Activated T-cell treated with anti-CD3 and anti-CD28 coated beads for 48 hours (primary cell): Measurements from ENCODE around the gene CWF19L1.

Source experiments
- DNase-seq: peaks from one replicate; pipeline ENCODE4 v3.0.0-alpha.2; 2020; ENCODE audit warnings: low read depth

The CWF19L1 gene

DNA sequence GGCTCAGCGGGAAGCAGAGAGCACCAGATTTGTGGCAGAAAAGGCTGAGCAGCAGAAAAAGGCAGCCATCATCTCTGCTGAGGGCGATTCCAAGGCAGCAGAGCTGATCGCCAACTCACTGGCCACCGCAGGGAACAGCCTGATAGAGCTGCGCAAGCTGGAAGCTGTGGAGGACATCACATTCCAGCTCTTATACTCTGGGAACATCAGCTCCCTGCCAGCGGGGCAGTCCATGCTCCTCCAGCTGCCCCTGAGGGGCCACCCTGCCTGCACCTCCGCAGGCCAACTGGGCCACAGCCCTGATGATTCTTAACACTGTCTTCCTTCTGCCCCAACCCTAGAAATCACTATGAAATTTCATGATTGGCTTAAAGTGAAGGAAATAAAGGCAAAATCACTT, 18.6 kb downstream of the CWF19L1 start:
- DNase-seq: no peak

- DNase-seq: no peak
These were observed 21.8 kb downstream of the CWF19L1 start for GRCh38 chr10:100245484-100246220.

GRCh38 chr10:100239851-100240250, 27.6 kb downstream of the CWF19L1 start:
- no peak for DNase-seq

DNA sequence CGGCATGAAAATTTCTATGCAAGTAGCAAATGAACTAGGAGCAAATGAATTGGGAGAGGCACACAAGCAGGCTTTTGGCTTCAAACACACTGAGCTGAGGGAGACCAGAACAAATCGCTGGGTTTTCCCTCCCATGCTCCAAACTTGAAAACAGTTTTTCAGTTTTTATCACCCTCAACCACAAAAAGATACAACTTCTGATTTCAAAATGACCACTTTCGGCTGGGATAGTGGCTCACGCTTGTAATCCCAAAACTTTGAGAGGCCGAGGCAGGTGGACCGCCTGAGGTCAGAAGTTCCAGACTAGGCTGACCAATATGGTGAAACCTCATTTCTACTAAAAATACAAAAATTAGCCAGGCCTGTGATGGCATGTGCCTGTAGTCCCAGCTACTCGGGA, 29.0 kb downstream of the CWF19L1 start:
- DNase-seq: no peak

GRCh38 chr10:100232101-100232500, 35.3 kb downstream of the CWF19L1 start:
- DNase-seq: no peak

- DNase-seq: no peak
These were observed 37.5 kb downstream of the CWF19L1 start for GRCh38 chr10:100229819-100230422.

- DNase-seq: no peak
These were observed 43.6 kb downstream of the CWF19L1 start for GRCh38 chr10:100223879-100224278.

- DNase-seq: no peak
These were observed 44.9 kb downstream of the CWF19L1 start for GRCh38 chr10:100222529-100222928.

- no peak for DNase-seq
These were observed 51.4 kb downstream of the CWF19L1 start for GRCh38 chr10:100216006-100216405.

DNA sequence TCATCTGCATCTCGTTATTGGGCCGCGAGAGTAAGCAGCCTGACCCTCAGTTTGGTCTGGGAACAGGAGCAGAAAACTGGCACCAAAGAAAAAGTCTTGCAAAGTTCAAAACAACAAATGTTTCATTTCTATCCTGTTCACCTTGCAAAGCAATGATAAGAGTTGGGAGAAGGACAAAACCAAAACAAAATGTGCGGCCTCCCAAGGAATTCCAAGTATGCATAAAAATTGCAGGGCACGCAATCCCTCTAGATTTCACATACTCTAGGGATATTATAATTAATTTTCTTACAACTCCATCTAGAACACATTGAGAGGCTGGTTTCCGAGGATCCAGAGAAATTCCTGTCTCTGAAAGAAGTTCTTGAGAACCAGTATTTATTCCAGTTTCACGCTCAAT, 58.1 kb downstream of the CWF19L1 start:
- no peak for DNase-seq

DNA sequence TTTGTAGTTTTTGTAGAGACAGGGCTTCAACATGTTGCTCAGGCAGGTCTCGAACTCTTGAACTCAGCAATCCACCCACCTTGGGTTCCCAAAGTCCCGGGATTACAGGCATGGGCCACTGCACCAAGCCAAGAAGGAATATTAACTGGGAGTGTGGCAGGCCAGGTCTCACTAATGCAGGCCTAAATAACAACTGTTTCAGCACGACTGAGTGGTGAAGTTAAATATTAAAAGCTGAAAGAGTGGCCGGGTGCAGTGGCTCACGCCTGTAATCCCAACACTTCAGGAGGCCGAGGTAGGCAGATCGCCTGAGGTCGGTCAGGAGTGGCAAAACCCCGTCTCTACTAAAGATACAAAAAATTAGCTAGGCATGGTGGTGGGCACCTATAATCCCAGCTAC, 59.2 kb downstream of the CWF19L1 start:
- no peak for DNase-seq

- no peak for DNase-seq
These were observed 63.1 kb downstream of the CWF19L1 start for GRCh38 chr10:100204370-100204769.

DNA sequence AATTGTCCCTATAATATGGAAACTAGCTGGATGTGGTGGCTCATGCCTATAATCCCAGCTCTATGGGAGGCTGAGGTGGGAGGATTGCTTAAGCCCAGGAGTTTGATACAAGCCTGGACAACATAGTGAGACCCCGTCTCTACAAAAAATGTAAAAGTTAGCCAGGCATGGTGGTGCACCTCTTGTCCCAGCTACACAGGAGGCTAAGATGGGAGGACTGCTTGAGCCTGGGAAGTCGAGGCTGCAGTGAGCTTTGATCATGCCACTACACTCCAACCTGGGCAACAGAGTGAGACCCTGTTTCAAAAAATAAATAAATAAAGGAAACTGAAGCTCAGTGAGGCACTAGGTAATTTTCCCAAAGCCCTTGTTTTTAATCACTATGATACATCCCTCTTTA, 65.9 kb downstream of the CWF19L1 start:
- no peak for DNase-seq

GRCh38 chr10:100194711-100195110, 72.7 kb downstream of the CWF19L1 start:
- no peak for DNase-seq

- DNase-seq: no peak
These were observed 75.1 kb downstream of the CWF19L1 start for GRCh38 chr10:100192350-100192749.

DNA sequence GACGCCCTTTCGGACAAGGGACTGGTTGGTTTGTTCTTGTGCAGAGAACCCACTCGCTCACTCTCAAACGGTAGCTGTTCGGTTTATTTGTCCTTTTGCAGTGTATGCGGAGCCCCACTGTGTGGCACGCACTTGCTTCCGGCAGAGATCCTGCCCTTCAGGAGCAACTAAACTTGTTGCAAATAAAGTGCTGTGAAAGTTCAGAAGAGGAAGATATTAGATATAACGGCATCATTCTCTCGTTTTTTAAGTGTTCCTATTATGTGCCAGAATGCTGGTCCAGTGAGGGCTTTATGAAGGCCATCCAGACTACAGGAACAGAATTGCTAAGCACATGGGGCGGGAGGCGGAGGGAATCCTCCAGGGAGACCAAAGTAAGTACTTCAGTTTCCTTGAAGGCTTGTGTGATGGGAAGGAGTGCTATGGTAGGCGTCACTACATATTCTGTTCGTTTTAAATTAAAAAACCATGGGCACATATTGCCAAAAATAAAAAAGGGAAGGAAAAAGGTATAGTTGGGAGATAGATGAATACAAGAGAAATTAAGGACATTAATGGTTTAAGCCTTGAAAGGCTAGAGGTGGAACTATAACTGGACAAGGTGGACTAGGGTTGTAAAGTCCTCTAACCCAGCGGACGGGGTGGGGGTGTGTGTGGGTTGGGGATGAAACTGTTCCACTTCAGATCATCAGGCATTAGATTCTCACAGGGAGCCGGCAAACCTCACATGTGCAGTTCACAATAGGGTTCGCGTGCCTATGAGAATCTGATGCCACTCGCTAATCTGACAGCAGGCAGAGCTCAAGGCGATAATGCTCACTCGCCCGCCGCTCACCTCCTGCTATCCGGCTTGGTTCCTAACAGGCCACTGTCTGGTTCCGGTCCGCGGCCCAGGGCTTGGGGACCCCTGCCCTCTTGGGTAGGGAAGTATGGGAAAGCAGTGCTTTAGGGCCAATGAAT, 80.9 kb downstream of the CWF19L1 start:
- peak; percentile 7 for DNase-seq

GRCh38 chr10:100185364-100186252, 81.8 kb downstream of the CWF19L1 start, which contains the start of gene ERLIN1:
Gene ERLIN1 (minus strand): TSS chr10:100186029. CDS start chr10:100185626, 403 bp downstream.
- DNase-seq: peak; percentile 96

DNA sequence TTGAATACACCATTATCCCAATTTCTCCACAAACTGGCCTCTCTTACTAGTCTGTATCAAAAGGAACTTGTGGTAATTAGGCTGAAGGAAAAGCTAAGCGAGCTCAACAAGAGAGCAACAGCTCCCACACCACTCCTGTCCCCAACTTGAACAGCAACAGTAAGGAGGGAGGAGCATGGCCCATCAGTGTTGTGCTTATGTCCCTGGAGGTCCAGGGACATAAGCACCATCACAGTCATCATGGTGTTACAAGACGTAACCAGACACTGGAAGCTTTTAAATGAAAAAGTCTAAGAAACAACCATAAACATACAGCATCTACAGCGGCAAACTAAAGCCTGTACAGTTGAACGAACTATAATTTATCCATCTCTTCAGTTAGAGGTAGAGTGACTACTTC, 82.6 kb downstream of the CWF19L1 start:
- DNase-seq: no peak

DNA sequence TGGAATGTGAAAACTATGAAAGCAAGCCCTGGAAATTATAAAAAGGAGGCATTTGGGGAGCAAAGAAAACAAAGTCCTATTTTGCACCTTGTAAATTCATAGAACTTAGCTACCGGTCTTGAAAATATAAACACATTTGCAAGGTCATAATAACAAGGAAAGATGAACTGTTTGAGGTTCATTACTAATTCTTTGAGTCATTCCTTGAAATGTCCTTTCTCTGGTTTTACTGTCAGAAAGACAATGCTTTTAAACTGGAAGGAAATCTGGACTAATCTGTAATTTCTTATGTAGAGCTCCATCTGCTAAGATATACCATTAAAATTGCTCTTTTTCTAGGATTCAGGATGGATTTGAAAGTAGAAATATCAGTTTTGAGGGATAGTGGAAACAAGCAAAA, 83.0 kb downstream of the CWF19L1 start:
- DNase-seq: no peak

DNA sequence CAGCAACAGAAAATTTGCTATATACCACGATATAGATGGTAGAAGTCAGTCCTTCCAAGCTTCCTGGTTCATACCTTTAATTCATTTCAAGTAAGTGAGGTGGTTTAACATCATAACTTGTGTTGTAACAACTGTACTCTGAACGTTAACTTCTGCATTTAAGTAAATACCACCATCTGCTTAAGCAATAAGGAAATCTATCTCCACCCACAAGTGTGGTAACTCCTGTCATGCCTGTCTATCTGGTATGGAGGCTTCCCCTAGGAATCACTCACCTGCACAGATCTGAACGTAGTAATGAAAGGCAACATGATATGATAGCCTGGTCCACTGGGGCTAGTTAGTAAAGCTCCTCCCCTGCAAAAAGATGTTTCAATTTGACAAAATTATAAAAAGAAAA, 84.0 kb downstream of the CWF19L1 start:
- DNase-seq: no peak

- DNase-seq: no peak
These were observed 84.5 kb downstream of the CWF19L1 start for GRCh38 chr10:100182908-100183307.
